ENCODE results near the gene IL1F10.

The IL1F10 gene

GRCh38 chr2:113067681-113068080, at the start of gene IL1F10:
Gene IL1F10 (plus strand): TSS chr2:113067970. CDS start chr2:113072739, 4,769 bp downstream.
- DNase-seq = no peak

- DNase-seq = no peak
Measured at GRCh38 chr2:113018509-113018908, 49.3 kb upstream of the IL1F10 start.

- no peak for DNase-seq
Measured at GRCh38 chr2:113021312-113021711, 46.5 kb upstream of the IL1F10 start.

- DNase-seq = no peak
Measured at GRCh38 chr2:113024764-113025163, 43.0 kb upstream of the IL1F10 start.

- DNase-seq = no peak
Measured at GRCh38 chr2:113025737-113026136, 42.0 kb upstream of the IL1F10 start.

- no peak for DNase-seq
Measured at GRCh38 chr2:113027691-113028090, 40.1 kb upstream of the IL1F10 start.

GRCh38 chr2:113028112-113028511, 39.7 kb upstream of the IL1F10 start:
- no peak for DNase-seq

- DNase-seq = no peak
Measured at GRCh38 chr2:113032737-113033136, 35.0 kb upstream of the IL1F10 start.

- DNase-seq = no peak
Measured at GRCh38 chr2:113034016-113034415, 33.8 kb upstream of the IL1F10 start.

- no peak for DNase-seq
Measured at GRCh38 chr2:113036763-113037162, 31.0 kb upstream of the IL1F10 start.

- no peak for DNase-seq
Measured at GRCh38 chr2:113038291-113038690, 29.5 kb upstream of the IL1F10 start.

- no peak for DNase-seq
Measured at GRCh38 chr2:113039158-113039557, 28.6 kb upstream of the IL1F10 start.

- no peak for DNase-seq
Measured at GRCh38 chr2:113039719-113040118, 28.1 kb upstream of the IL1F10 start.

- DNase-seq = no peak
Measured at GRCh38 chr2:113041871-113042270, 25.9 kb upstream of the IL1F10 start.

GRCh38 chr2:113046465-113046864, 21.3 kb upstream of the IL1F10 start:
- DNase-seq = no peak

- no peak for DNase-seq
Measured at GRCh38 chr2:113050921-113051895, 16.6 kb upstream of the IL1F10 start.

GRCh38 chr2:113052396-113052917, 15.3 kb upstream of the IL1F10 start, which contains the start of gene IL36B:
Gene IL36B (minus strand): TSS chr2:113052867.
- DNase-seq = no peak

GRCh38 chr2:113053666-113054065, 14.1 kb upstream of the IL1F10 start:
- DNase-seq = no peak

GRCh38 chr2:113054066-113054465, 13.7 kb upstream of the IL1F10 start:
- DNase-seq = no peak

- DNase-seq = no peak
Measured at GRCh38 chr2:113056521-113056920, 11.2 kb upstream of the IL1F10 start.

- DNase-seq = no peak
Measured at GRCh38 chr2:113057117-113057516, 10.7 kb upstream of the IL1F10 start.

GRCh38 chr2:113058411-113058994, 9.3 kb upstream of the IL1F10 start:
- DNase-seq = no peak

- DNase-seq = no peak
Measured at GRCh38 chr2:113058998-113059960, 8.5 kb upstream of the IL1F10 start, which contains the start of gene IL36RN. Gene IL36RN (plus strand): TSS chr2:113059198. CDS start chr2:113059439, 241 bp downstream.

Data from stimulated activated CD4-positive, alpha-beta T cell treated with anti-CD3 and anti-CD28 coated beads, Interleukin-1b, Interleukin-23, amount 100 ng/mL, for 48 hours (primary cell).